Fibroblast of pulmonary artery (primary cell): ENCODE results near the gene STT3A.

ENCODE experiments used
- DNase-seq: peaks from one replicate; pipeline ENCODE4 v3.0.0-alpha.2; 2010; ENCODE audit warnings: low read depth
- H3K4me3 ChIP-seq: replicated peaks from 2 replicates; pipeline ENCODE4 v1.5.1; 2011; ENCODE audit warnings: low read depth, mild to moderate bottlenecking, control low read depth, low read length, moderate library complexity
- TF ChIP-seq, protein P1 (sequence below): IDR thresholded peaks from 2 replicates; pipeline ENCODE4 v1.5.1; 2011; ENCODE audit warnings: mild to moderate bottlenecking, control low read depth, low read length, inconsistent platforms; ENCODE audit errors: missing control alignments

The STT3A gene

DNA sequence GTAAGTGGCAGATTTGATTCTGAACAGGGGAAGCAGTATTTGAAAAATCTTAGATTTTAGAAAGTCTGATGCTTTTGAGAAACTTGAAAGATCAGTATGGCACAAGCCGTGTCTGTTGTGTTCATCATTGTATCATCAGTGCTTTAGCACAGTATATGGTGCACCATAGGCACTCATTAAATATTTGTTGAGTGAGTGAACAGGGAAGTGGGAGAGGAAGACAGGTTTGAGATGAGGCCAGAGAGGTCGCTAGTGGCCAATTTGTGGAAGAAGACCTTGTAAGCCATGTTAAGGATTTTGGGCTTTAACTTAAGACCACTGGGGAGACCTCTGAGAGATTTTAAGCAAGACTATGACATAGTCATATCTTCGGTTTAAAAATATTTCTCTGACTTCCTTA, 45.2 kb downstream of the STT3A start:
- DNase-seq: no peak
- TF ChIP-seq, protein P1, sequence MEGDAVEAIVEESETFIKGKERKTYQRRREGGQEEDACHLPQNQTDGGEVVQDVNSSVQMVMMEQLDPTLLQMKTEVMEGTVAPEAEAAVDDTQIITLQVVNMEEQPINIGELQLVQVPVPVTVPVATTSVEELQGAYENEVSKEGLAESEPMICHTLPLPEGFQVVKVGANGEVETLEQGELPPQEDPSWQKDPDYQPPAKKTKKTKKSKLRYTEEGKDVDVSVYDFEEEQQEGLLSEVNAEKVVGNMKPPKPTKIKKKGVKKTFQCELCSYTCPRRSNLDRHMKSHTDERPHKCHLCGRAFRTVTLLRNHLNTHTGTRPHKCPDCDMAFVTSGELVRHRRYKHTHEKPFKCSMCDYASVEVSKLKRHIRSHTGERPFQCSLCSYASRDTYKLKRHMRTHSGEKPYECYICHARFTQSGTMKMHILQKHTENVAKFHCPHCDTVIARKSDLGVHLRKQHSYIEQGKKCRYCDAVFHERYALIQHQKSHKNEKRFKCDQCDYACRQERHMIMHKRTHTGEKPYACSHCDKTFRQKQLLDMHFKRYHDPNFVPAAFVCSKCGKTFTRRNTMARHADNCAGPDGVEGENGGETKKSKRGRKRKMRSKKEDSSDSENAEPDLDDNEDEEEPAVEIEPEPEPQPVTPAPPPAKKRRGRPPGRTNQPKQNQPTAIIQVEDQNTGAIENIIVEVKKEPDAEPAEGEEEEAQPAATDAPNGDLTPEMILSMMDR: no peak
- H3K4me3 ChIP-seq: no peak overlapping the region

DNA sequence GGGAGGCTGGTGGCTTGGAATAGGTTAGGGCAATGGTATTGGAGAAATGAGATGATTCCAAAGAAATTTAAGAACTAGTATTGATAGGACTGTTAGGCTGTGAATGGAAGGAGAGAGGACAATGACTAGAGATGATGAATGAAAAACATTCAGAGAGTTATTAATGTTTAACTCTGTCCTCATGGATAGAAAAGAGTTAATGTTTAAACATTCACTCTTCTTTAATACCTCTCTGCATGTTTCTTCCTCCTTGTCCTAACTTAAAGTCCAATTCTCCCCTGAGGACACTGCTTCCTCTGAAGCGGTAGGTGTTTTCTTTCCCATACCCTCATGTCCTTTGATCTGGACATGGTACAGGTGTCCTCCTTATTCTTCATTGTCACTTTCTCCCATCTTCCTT, 45.7 kb downstream of the STT3A start:
- TF ChIP-seq, protein P1: no peak
- no peak for DNase-seq
- H3K4me3 ChIP-seq: no peak overlapping the region

DNA sequence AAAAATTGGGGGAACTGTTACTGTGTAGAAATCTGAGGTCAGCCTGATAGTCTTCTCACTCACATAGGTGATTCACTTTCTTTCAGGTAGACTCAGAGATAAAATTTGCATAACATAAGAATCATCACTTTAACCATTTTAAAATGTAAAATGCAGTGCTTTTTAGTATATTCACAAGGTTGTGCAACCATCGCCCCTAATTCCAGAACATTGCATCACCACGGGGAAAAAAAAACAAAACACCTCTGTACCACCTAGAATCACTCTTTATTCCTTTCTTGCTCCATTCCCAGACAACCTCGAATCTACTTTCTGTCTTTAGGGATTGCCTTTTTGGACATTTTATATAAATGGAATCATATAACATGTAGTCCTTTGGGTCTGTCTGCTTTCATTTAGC, 53.2 kb downstream of the STT3A start:
- no peak for DNase-seq
- TF ChIP-seq, protein P1: no peak
- H3K4me3 ChIP-seq: no peak overlapping the region

DNA sequence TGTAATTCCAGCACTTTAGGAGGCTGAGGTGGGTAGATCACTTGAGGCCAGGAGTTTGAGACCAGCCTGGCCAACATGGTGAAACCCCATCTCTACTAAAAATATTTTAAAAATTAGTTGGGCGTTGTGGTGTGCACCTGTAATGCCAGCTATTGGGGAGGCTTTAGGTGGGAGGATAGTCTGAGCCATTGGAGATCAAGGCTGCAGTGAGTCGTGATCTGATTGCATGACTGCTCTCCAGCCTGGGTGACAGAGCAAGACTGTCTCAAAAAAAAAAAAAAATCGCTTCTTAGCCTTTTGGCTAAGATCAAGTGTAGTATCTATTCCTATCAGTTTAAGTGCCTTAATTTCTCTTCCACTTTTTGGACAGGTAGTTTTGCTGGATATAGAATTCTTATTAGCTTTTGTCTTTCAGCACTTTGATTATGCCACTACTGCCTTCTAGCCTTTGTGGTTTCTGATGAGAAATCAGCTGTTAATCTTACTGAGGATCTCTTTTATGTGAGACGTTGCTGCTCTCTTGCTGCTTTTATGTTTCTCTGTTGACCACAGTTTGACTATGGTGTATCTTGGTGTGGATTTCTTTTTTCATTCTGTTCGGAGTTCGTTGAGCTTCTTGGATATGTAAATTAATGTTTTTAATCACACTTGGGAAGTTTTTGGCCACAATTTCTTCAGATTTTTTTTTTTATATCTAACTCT, 57.0 kb downstream of the STT3A start:
- TF ChIP-seq, protein P1: no peak
- DNase-seq: no peak
- no peak overlapping the region for H3K4me3 ChIP-seq

DNA sequence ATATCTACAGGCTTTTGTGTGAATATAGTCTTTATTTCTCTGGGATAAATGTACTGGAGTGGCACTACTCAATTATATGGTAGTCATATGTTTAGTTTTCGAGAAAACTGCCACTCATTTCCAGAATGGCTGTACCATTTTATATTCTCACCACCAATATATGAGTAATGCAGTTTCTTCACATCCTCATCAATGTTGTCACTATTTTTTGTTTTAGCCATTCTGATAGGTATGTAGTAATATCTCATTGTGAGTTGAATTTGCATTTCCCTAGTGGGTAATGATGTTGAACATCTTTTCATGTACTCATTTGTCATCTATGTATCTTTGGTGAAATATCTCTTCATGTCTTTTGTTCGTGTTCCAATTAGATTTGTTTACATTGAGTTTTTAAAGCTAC, 70.0 kb downstream of the STT3A start:
- no peak for DNase-seq
- TF ChIP-seq, protein P1: no peak
- H3K4me3 ChIP-seq: no peak overlapping the region

DNA sequence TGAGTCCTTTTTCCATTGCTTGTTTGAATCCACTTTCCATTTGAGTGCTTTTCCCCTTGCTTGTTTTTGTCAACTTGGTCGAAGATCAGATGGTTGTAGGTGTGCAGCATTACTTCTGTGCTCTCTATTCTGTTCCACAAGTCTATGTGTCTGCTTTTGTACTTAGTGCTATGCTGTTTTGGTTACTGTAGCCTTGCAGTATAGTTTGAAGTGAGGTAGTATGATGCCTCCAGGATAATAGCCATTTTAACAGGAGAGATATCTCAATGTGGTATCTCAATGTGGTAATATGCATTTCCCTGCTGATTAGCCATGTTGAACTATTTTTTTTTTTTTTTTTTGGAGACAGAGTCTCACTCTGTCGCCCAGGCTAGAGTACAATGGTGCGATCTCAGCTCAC, 71.3 kb downstream of the STT3A start:
- TF ChIP-seq, protein P1: no peak
- DNase-seq: no peak
- H3K4me3 ChIP-seq: no peak overlapping the region

DNA sequence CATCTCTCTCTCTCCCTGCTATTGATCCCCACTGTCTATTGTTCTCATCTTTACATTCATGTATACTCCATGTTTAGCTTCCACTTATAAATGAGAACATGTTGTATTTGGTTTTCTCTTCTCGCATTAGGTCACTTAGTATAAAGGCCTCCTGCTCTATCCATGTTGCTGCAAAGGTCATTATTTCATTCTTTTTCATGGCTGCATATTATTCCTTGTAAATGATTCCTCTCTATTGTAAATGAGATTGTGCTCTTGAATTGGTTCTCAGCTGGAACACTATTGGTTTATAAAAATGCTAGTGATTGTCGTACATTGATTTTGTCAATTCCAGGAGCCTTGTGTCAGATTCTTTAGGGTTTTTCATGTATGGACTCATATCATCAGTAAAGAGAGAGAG, 74.5 kb downstream of the STT3A start:
- TF ChIP-seq, protein P1: no peak
- H3K4me3 ChIP-seq: no peak overlapping the region
- DNase-seq: no peak
